SJCRH30 (cell line): ENCODE data around the gene ECHDC3. TPM values are rescaled to one million over a fixed set of nuclear protein-coding genes. Genes with fewer than 3 reads are reported as not detected.
"Not testable (repeated sequence)": the region's sequence is repeated elsewhere in the genome, so short reads cannot be mapped to it uniquely, and the experiment has no call there.

Source experiments
- DNase-seq, 2 experiments: peaks; one replicate each; pipeline ENCODE4 v3.0.0-alpha.2; 2015 to 2020
- H3K27ac ChIP-seq: fragments of 250-450 bp; sonication (Bioruptor Pico); 2 replicates; pipeline ENCODE4 v1.5.1; 2020; ENCODE audit warnings: mild to moderate bottlenecking, moderate library complexity
- H3K27me3 ChIP-seq: fragments of 250-450 bp; sonication (Bioruptor Pico); 2 replicates; pipeline ENCODE4 v1.5.1; 2020; ENCODE audit warnings: mild to moderate bottlenecking, moderate library complexity
- H3K36me3 ChIP-seq: fragments of 250-450 bp; sonication (Bioruptor Pico); 2 replicates; pipeline ENCODE4 v1.5.1; 2020; ENCODE audit warnings: mild to moderate bottlenecking, moderate library complexity
- H3K4me1 ChIP-seq: fragments of 250-450 bp; sonication (Bioruptor Pico); 2 replicates; pipeline ENCODE4 v1.5.1; 2020; ENCODE audit warnings: mild to moderate bottlenecking, moderate library complexity
- H3K4me3 ChIP-seq: fragments of 250-450 bp; sonication (Bioruptor Pico); 2 replicates; pipeline ENCODE4 v1.5.1; 2020; ENCODE audit warnings: mild to moderate bottlenecking, moderate library complexity
- H3K9me3 ChIP-seq: fragments of 250-450 bp; sonication (Bioruptor Pico); replicated peaks from 2 replicates; pipeline ENCODE4 v1.5.1; 2020; ENCODE audit warnings: mild to moderate bottlenecking, moderate library complexity
- total RNA-seq: library from RNA; depleted of rRNA; stranded (reverse); fragments of >200 nt; shearing (Covaris generic); gene quantifications from 2 replicates; pipeline ENCODE4 v1.2.3, GENCODE V29; 2014

Gene ECHDC3
- total RNA-seq, 1 experiment from 2014 or later, result not detected

GRCh38 chr10:11728353-11728752 lies 13.8 kb upstream of the ECHDC3 start:
- Histone ChIP-seq H3K4me1 (no peaks in the 10 kb centered on the region), H3K9me3 (no peaks in the 10 kb centered on the region), H3K27me3 (no peaks in the 10 kb centered on the region), H3K4me3 (no peak overlapping the region), H3K27ac (no peak overlapping the region), H3K36me3 (no peaks in the 10 kb centered on the region)
- DNase-seq, result no peak

- H3K9me3 ChIP-seq, result no peaks in the 10 kb centered on the region
- no peak for DNase-seq
- H3K4me1 ChIP-seq, result no peaks in the 10 kb centered on the region
- no peaks in the 10 kb centered on the region for H3K27me3 ChIP-seq
- H3K27ac ChIP-seq, result no peak overlapping the region
- no peak overlapping the region for H3K4me3 ChIP-seq
- H3K36me3 ChIP-seq, result no peaks in the 10 kb centered on the region
Measured at GRCh38 chr10:11729790-11730315, 12.3 kb upstream of the ECHDC3 start.

- H3K4me1 ChIP-seq, result no peaks in the 10 kb centered on the region
- no peaks in the 10 kb centered on the region for H3K27me3 ChIP-seq
- H3K4me3 ChIP-seq, result no peak overlapping the region
- DNase-seq, result no peak
- H3K27ac ChIP-seq, result no peak overlapping the region
- H3K9me3 ChIP-seq, result no peaks in the 10 kb centered on the region
- no peaks in the 10 kb centered on the region for H3K36me3 ChIP-seq
Measured at GRCh38 chr10:11730779-11731178, 11.4 kb upstream of the ECHDC3 start.

- H3K36me3 ChIP-seq, H3K9me3 ChIP-seq, H3K4me1 ChIP-seq, DNase-seq, H3K27ac ChIP-seq, H3K4me3 ChIP-seq, H3K27me3 ChIP-seq: not testable (repeated sequence)
Measured at GRCh38 chr10:11736767-11737166, 5.4 kb upstream of the ECHDC3 start.

- H3K9me3 ChIP-seq, H3K4me1 ChIP-seq, H3K27me3 ChIP-seq, H3K27ac ChIP-seq, DNase-seq, H3K36me3 ChIP-seq, H3K4me3 ChIP-seq: not testable (repeated sequence)
Measured at GRCh38 chr10:11737258-11738032, 4.7 kb upstream of the ECHDC3 start.

- DNase-seq, result no peak
- Histone ChIP-seq H3K9me3 (no peaks in the 10 kb centered on the region), H3K4me3 (no peak overlapping the region)
Measured at GRCh38 chr10:11740907-11741306, 1.3 kb upstream of the ECHDC3 start.

GRCh38 chr10:11741608-11742007 lies 574 bp upstream of the ECHDC3 start:
- Histone ChIP-seq H3K4me1 (no peaks in the 10 kb centered on the region), H3K4me3 (no peak overlapping the region), H3K27ac (no peak overlapping the region), H3K9me3 (no peaks in the 10 kb centered on the region), H3K27me3 (no peaks in the 10 kb centered on the region), H3K36me3 (no peaks in the 10 kb centered on the region)
- no peak for DNase-seq

More at GRCh38 chr10:11740907-11741306, 1.3 kb upstream of the ECHDC3 start:
- no peaks in the 10 kb centered on the region for H3K4me1 ChIP-seq
- no peaks in the 10 kb centered on the region for H3K27me3 ChIP-seq
- H3K36me3 ChIP-seq, result no peaks in the 10 kb centered on the region
- no peak overlapping the region for H3K27ac ChIP-seq

- Histone ChIP-seq H3K27me3 (no peaks in the 10 kb centered on the region), H3K4me1 (no peaks in the 10 kb centered on the region), H3K36me3 (no peaks in the 10 kb centered on the region), H3K9me3 (no peaks in the 10 kb centered on the region), H3K4me3 (no peak overlapping the region), H3K27ac (no peak overlapping the region)
- no peak for DNase-seq
Measured at GRCh38 chr10:11742779-11743298, 657 bp downstream of the ECHDC3 start.

- Histone ChIP-seq H3K27ac (no peak overlapping the region), H3K36me3 (no peaks in the 10 kb centered on the region), H3K9me3 (no peaks in the 10 kb centered on the region), H3K27me3 (no peaks in the 10 kb centered on the region), H3K4me1 (no peaks in the 10 kb centered on the region), H3K4me3 (no peak overlapping the region)
- DNase-seq, result no peak
Measured at GRCh38 chr10:11743461-11744338, 1.5 kb downstream of the ECHDC3 start.

GRCh38 chr10:11745045-11745444 lies 2.9 kb downstream of the ECHDC3 start:
- H3K4me1 ChIP-seq, result no peaks in the 10 kb centered on the region
- no peak for DNase-seq
- no peaks in the 10 kb centered on the region for H3K9me3 ChIP-seq
- no peaks in the 10 kb centered on the region for H3K27me3 ChIP-seq
- no peak overlapping the region for H3K27ac ChIP-seq
- no peaks in the 10 kb centered on the region for H3K36me3 ChIP-seq
- H3K4me3 ChIP-seq, result no peak overlapping the region

GRCh38 chr10:11746883-11747539 lies 4.8 kb downstream of the ECHDC3 start:
- Histone ChIP-seq H3K9me3 (no peaks in the 10 kb centered on the region), H3K27me3 (no peaks in the 10 kb centered on the region), H3K27ac (no peak overlapping the region), H3K4me3 (no peak overlapping the region), H3K36me3 (no peaks in the 10 kb centered on the region), H3K4me1 (no peaks in the 10 kb centered on the region)
- no peak for DNase-seq

GRCh38 chr10:11748866-11749265 lies 6.7 kb downstream of the ECHDC3 start:
- no peak for DNase-seq
- H3K27ac ChIP-seq, result no peak overlapping the region
- no peaks in the 10 kb centered on the region for H3K9me3 ChIP-seq
- no peaks in the 10 kb centered on the region for H3K36me3 ChIP-seq
- H3K4me3 ChIP-seq, result no peak overlapping the region
- H3K27me3 ChIP-seq, result no peaks in the 10 kb centered on the region
- H3K4me1 ChIP-seq, result no peaks in the 10 kb centered on the region

GRCh38 chr10:11750420-11750819 lies 8.2 kb downstream of the ECHDC3 start:
- no peaks in the 10 kb centered on the region for H3K27me3 ChIP-seq
- no peak overlapping the region for H3K4me3 ChIP-seq
- H3K4me1 ChIP-seq, result no peaks in the 10 kb centered on the region
- H3K36me3 ChIP-seq, result no peaks in the 10 kb centered on the region
- H3K27ac ChIP-seq, result no peak overlapping the region
- DNase-seq, result no peak
- no peaks in the 10 kb centered on the region for H3K9me3 ChIP-seq

- peaks cover 26% of the 10 kb centered on the region for H3K4me1 ChIP-seq
- no peak overlapping the region for H3K4me3 ChIP-seq
- H3K27ac ChIP-seq, result no peak overlapping the region
- no peaks in the 10 kb centered on the region for H3K9me3 ChIP-seq
- H3K27me3 ChIP-seq, result no peaks in the 10 kb centered on the region
- no peaks in the 10 kb centered on the region for H3K36me3 ChIP-seq
- no peak for DNase-seq
Measured at GRCh38 chr10:11754173-11754572, 12.0 kb downstream of the ECHDC3 start.

GRCh38 chr10:11754620-11755019 lies 12.4 kb downstream of the ECHDC3 start:
- H3K27me3 ChIP-seq, result no peaks in the 10 kb centered on the region
- no peak overlapping the region for H3K27ac ChIP-seq
- no peak for DNase-seq
- no peaks in the 10 kb centered on the region for H3K9me3 ChIP-seq
- H3K4me1 ChIP-seq, result peaks cover 26% of the 10 kb centered on the region
- no peaks in the 10 kb centered on the region for H3K36me3 ChIP-seq
- H3K4me3 ChIP-seq, result no peak overlapping the region
